Tibial nerve (tissue), 4 donors: Measurements from ENCODE around the gene HIF1A. TPM values are rescaled to one million over a fixed set of nuclear protein-coding genes. Genes with fewer than 3 reads are reported as not detected.
"Not testable (repeated sequence)": the region's sequence is repeated elsewhere in the genome, so short reads cannot be mapped to it uniquely, and the experiment has no call there.

Source experiments
- DNase-seq, 2 donors: peaks; one replicate each; pipeline ENCODE4 v3.0.0-alpha.2; 2019; ENCODE audit warnings: low spot score in 2 of 2
- H3K27ac ChIP-seq, 4 donors: fragments of 200-600 bp; sonication (generic) in 3 of 4; one replicate each; pipeline ENCODE4 v1.5.1; 2017 to 2019; ENCODE audit warnings: mild to moderate bottlenecking in 1 of 4
- H3K27me3 ChIP-seq, 2 donors: fragments of 200-600 bp; sonication (generic) in 1 of 2; one replicate each; pipeline versions ENCODE4 v1.5.1 to v1.6.0; 2017 to 2019
- H3K36me3 ChIP-seq, 3 donors: fragments of 200-600 bp; sonication (generic); one replicate each; pipeline ENCODE4 v1.5.1; 2018 to 2019
- H3K4me1 ChIP-seq, 4 donors: fragments of 200-600 bp; sonication (generic) in 3 of 4; one replicate each; pipeline ENCODE4 v1.5.1; 2017 to 2019
- H3K4me3 ChIP-seq, 4 donors: fragments of 200-600 bp; sonication (generic) in 3 of 4; one replicate each; pipeline ENCODE4 v1.5.1; 2017 to 2019; ENCODE audit warnings: mild to moderate bottlenecking in 1 of 4, moderate library complexity in 1 of 4
- H3K9me3 ChIP-seq, 4 donors: fragments of 200-600 bp; sonication (generic) in 3 of 4; one replicate each; pipeline ENCODE4 v1.5.1; 2017 to 2019
- EP300 ChIP-seq, 2 donors: sonication (generic); formaldehyde crosslinking; IDR thresholded peaks; one replicate each; pipeline ENCODE4 v1.6.1; 2017; ENCODE audit warnings: antibody characterized with exemption in 2 of 2, mild to moderate bottlenecking in 1 of 2
- POLR2A ChIP-seq, 2 donors: fragments of 450-650 bp; IDR thresholded peaks; one replicate each; pipeline ENCODE4 v1.6.1; 2017; ENCODE audit warnings: antibody characterized with exemption in 2 of 2, mild to moderate bottlenecking in 2 of 2, moderate library complexity in 2 of 2
- WGBS, 2 donors: methylation state at CpG; one replicate each; pipeline ENCODE4 v1.1.5; 2018; 5-methylcytosine and 5-hydroxymethylcytosine counted together
- total RNA-seq, 4 donors: library from RNA; depleted of rRNA; stranded (reverse); fragments of >200 nt; gene quantifications; one replicate each; pipeline ENCODE4 v1.1.0, GENCODE V29; 2016
- TF ChIP-seq, protein P1 (sequence below), 5 experiments: fragments of 200-600 bp in 3 of 5; fragments of 450-650 bp in 2 of 5; sonication (generic) in 3 of 5; IDR thresholded peaks; one replicate each; pipeline ENCODE4 v1.5.1; 2016 to 2019; ENCODE audit warnings: antibody characterized with exemption in 5 of 5, mild to moderate bottlenecking in 3 of 5, moderate library complexity in 2 of 5

The HIF1A gene
- total RNA-seq, 4 donors from 2014 or later, result 37.9 to 80.4 (median 59.4) TPM

DNA sequence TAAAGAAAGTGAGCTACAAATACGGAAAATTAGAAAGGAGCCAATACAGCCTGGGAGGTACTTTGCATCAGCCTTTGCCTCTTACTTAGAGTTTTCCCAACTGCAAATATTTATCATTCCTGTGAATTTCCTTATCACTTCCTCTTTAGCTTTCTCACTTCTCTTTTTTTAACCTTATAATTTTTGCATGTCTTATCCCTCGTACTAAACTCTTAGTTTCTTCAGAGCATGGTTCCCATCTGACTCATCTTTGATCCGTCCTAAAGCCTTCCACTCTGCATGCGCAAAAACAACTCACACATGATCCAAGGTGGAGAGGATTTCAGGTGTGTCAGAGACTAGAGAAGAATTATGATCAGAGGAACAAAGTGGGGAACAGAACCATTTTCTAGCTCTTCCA lies 57.3 kb downstream of the HIF1A start:
- Histone ChIP-seq H3K27ac (peak overlapping the region in 1 of 4 donors; percentile 28), H3K27me3 (no peaks in the 10 kb centered on the region), H3K4me3 (no peak overlapping the region), H3K9me3 (no peaks in the 10 kb centered on the region), H3K36me3 (peaks cover 0 to 3% (median 0%) of the 10 kb centered on the region in 3 donors), H3K4me1 (peaks cover 0 to 22% (median 0%) of the 10 kb centered on the region in 4 donors)
- DNase-seq, result no peak
- WGBS, 2 donors, result 78 to 79% methylated on average over 4 of the region's 4 CpGs
- TF ChIP-seq EP300 (IDR thresholded peaks at IDR 0.05), result no peak

DNA sequence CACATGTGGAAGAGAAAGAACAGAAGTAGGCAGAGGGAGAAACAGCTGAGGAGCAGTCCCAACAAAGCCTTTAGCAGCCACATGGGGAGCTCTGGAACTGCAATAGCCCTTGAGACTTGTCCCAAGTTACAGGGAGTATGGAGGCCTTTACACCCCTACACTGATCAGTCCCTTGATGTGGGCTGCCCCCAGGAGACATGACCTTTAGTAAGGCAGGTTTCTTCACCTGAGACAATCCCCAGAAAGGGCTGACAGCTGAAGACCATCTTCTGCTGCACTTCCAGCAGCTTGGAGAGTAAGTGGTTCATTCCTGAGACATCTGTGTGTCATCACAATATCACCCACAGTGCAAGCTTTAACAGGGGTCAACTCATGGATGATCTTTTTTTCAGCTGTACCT lies 58.3 kb downstream of the HIF1A start:
- peaks cover 0 to 22% (median 0%) of the 10 kb centered on the region in 4 donors for H3K4me1 ChIP-seq
- H3K27ac ChIP-seq, result no peak overlapping the region
- no peak for DNase-seq
- TF ChIP-seq POLR2A (IDR thresholded peaks at IDR 0.05), result no peak
- TF ChIP-seq, protein P1, sequence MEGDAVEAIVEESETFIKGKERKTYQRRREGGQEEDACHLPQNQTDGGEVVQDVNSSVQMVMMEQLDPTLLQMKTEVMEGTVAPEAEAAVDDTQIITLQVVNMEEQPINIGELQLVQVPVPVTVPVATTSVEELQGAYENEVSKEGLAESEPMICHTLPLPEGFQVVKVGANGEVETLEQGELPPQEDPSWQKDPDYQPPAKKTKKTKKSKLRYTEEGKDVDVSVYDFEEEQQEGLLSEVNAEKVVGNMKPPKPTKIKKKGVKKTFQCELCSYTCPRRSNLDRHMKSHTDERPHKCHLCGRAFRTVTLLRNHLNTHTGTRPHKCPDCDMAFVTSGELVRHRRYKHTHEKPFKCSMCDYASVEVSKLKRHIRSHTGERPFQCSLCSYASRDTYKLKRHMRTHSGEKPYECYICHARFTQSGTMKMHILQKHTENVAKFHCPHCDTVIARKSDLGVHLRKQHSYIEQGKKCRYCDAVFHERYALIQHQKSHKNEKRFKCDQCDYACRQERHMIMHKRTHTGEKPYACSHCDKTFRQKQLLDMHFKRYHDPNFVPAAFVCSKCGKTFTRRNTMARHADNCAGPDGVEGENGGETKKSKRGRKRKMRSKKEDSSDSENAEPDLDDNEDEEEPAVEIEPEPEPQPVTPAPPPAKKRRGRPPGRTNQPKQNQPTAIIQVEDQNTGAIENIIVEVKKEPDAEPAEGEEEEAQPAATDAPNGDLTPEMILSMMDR (IDR thresholded peaks at IDR 0.05), result no peak
- TF ChIP-seq EP300 (IDR thresholded peaks at IDR 0.05), result no peak
- H3K36me3 ChIP-seq, result no peaks in the 10 kb centered on the region
- H3K4me3 ChIP-seq, result no peak overlapping the region
- no peaks in the 10 kb centered on the region for H3K9me3 ChIP-seq
- no peaks in the 10 kb centered on the region for H3K27me3 ChIP-seq

DNA sequence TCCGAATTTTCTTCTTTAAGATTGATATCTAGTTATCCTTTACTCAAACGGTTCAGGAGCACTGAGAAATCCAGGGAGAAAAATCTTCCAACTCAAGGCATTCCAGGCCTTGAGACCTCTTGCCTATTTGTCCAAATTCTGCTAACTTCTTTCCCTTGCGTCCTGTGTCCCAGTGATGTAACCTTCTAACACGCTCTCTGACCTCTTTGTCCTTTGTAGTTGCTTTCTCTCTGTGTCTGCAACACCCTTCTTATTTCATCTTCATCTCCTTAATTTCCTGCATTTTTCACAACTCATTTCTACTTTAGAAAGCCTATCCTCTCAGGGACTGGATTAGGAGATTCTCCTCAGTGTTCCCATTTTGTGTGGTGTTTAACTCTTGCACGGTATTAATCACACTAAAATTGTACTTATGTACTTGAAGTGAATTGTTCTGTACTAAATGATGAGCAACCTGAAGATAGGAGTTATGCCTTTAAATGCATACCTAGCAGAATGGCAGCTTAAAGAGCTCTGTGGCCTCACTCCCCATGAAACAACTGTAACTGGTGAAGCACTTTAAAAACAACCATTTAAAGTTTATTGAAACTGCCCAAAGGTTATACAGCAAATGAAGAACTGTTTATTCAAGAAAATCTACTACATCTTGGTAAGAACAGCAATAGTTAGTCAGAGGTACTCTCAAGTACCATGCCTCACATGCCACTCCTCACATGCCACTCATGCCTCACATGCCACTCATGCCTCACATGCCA lies 59.5 kb downstream of the HIF1A start:
- DNase-seq, result no peak
- no peak overlapping the region for H3K4me3 ChIP-seq
- H3K4me1 ChIP-seq, result peaks cover 0 to 14% (median 0%) of the 10 kb centered on the region in 4 donors
- TF ChIP-seq, protein P1 (IDR thresholded peaks at IDR 0.05), result no peak
- TF ChIP-seq POLR2A (IDR thresholded peaks at IDR 0.05), result no peak
- no peak overlapping the region for H3K27ac ChIP-seq
- no peaks in the 10 kb centered on the region for H3K27me3 ChIP-seq
- no peaks in the 10 kb centered on the region for H3K36me3 ChIP-seq
- H3K9me3 ChIP-seq, result no peaks in the 10 kb centered on the region
- WGBS, 2 donors, result 69 to 76% methylated on average over 5 of the region's 5 CpGs

DNA sequence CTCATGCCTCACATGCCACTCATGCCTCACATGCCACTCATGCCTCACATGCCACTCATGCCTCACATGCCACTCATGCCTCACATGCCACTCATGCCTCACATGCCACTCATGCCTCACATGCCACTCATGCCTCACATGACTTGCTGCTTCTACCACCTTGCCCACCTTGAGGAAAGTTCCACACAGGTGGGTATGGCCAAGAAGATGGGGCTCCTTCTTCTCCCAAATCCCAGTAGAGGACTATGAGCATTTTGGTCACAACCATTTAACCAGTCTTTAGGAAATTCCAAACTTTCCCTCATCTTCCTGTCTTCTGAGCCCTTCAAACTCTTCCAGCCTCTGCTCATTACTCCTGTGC lies 60.0 kb downstream of the HIF1A start:
- H3K9me3 ChIP-seq, H3K27ac ChIP-seq, H3K27me3 ChIP-seq, DNase-seq, H3K4me3 ChIP-seq, H3K4me1 ChIP-seq, H3K36me3 ChIP-seq: not testable (repeated sequence)

DNA sequence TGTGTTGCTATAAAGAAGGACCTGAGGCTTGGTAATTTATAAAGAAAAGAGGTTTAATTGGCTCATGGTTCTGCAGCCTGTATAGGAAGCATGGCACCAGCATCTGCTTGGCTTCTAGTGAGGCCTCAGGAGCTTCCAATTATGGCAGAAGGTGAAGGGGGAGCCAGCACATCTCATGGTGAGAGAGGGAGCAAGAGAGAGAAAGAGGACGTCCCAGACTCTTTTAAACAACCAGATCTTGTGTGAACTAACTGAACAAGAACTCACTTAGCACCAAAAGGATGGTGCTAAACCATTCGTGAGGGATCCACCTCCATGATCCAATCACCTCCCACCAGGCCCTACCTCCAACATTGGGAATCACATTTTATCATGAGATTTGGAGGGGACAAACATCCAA lies 60.8 kb downstream of the HIF1A start:
- DNase-seq, result no peak
- H3K9me3 ChIP-seq, result no peaks in the 10 kb centered on the region
- no peaks in the 10 kb centered on the region for H3K27me3 ChIP-seq
- 65 to 74% methylated on average over 2 of the region's 2 CpGs for WGBS, 2 donors
- TF ChIP-seq EP300 (IDR thresholded peaks at IDR 0.05) (no peak), POLR2A (IDR thresholded peaks at IDR 0.05) (no peak)
- TF ChIP-seq, protein P1 (IDR thresholded peaks at IDR 0.05), result no peak
- no peak overlapping the region for H3K27ac ChIP-seq
- no peaks in the 10 kb centered on the region for H3K36me3 ChIP-seq
- no peak overlapping the region for H3K4me3 ChIP-seq
- H3K4me1 ChIP-seq, result peaks cover 0 to 5% (median 0%) of the 10 kb centered on the region in 4 donors

DNA sequence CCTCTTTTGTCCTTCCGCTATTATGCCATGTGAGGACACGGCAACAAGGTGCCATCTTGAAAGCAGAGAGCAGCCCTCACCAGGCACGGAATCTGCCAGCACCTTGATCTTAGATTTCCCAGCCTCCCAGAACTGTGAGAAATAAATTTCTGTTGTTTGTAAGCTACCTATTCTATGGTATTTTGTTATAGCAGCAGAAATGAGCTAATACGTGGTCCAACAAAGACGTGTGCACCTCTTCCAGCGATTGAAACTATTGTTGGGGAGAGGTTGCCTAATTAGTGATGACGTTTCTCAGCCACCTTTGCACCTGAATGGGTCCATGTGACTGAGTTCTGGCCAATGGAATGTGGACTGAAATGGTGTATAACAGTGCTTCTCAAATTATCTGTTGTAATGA lies 64.6 kb downstream of the HIF1A start:
- Histone ChIP-seq H3K36me3 (no peaks in the 10 kb centered on the region), H3K9me3 (no peaks in the 10 kb centered on the region), H3K27ac (no peak overlapping the region), H3K27me3 (no peaks in the 10 kb centered on the region), H3K4me1 (peaks cover 0 to 24% (median 15%) of the 10 kb centered on the region in 4 donors), H3K4me3 (no peak overlapping the region)
- WGBS, 2 donors, result 81 to 94% methylated on average over 7 of the region's 7 CpGs
- TF ChIP-seq, protein P1 (IDR thresholded peaks at IDR 0.05), result no peak
- no peak for TF ChIP-seq POLR2A (IDR thresholded peaks at IDR 0.05)
- TF ChIP-seq EP300 (IDR thresholded peaks at IDR 0.05), result no peak
- no peak for DNase-seq
